RWPE2 (cell line): ENCODE measurements around the gene ABCC8.

ENCODE experiments used
- ATAC-seq: fragments of 200-7000 bp; cut with Tn5 transposase; 3 replicates; pipeline ENCODE4 v1.9.1; 2021; ENCODE audit warnings: low read depth
- DNase-seq: peaks from one replicate; pipeline ENCODE4 v3.0.0-alpha.2; 2020; ENCODE audit warnings: low spot score
- H3K27ac ChIP-seq: fragments of 450-650 bp; 2 replicates; pipeline ENCODE4 v1.5.1; 2017; ENCODE audit warnings: mild to moderate bottlenecking; ENCODE audit not compliant: poor library complexity, severe bottlenecking
- H3K27me3 ChIP-seq: fragments of 250-450 bp; sonication (Bioruptor Pico); 2 replicates; pipeline ENCODE4 v1.5.1; 2021; ENCODE audit warnings: mild to moderate bottlenecking, moderate library complexity; ENCODE audit not compliant: insufficient read depth, poor library complexity, severe bottlenecking
- H3K36me3 ChIP-seq: fragments of 250-450 bp; sonication (Bioruptor Pico); 2 replicates; pipeline ENCODE4 v1.5.1; 2020; ENCODE audit warnings: low read depth, mild to moderate bottlenecking, moderate library complexity
- H3K4me1 ChIP-seq: fragments of 250-450 bp; sonication (Bioruptor Pico); 2 replicates; pipeline ENCODE4 v1.5.1; 2021; ENCODE audit warnings: mild to moderate bottlenecking, moderate library complexity; ENCODE audit not compliant: insufficient read depth, poor library complexity, severe bottlenecking
- H3K4me3 ChIP-seq: fragments of 250-450 bp; sonication (Bioruptor Pico); 2 replicates; pipeline ENCODE4 v1.5.1; 2021; ENCODE audit warnings: mild to moderate bottlenecking, moderate library complexity; ENCODE audit not compliant: severe bottlenecking
- H3K9me3 ChIP-seq: fragments of 250-450 bp; sonication (Bioruptor Pico); 2 replicates; pipeline ENCODE4 v1.5.1; 2021; ENCODE audit warnings: mild to moderate bottlenecking, moderate library complexity; ENCODE audit not compliant: severe bottlenecking
- TF ChIP-seq, protein P1 (sequence below): fragments of 450-650 bp; IDR thresholded peaks from one replicate; pipeline ENCODE4 v1.5.1; 2017; ENCODE audit warnings: mild to moderate bottlenecking, moderate library complexity; ENCODE audit not compliant: poor library complexity, severe bottlenecking

The ABCC8 gene

DNA sequence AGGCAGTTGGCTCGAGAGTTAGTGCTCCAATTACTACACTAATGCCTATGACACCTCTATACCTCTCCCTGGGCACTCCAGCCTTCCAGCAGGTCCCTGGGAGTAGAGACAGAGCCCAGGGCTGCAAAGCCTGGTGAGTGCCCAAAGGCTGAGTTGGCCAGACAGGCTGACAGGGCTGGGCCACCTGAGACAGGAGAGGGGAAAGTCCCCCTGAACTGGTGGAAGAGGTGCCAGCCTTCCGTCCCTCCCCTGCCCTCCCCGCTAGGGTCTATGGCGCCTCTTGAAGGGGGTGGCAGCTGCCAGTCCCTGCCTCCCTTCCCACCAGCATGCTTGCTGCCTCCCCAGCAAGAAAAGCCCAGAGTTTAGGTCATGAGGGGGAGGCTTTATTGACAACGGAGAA lies 91.2 kb downstream of the ABCC8 start:
- Histone ChIP-seq H3K27ac (no peak overlapping the region), H3K27me3 (no peaks in the 10 kb centered on the region), H3K36me3 (no peaks in the 10 kb centered on the region), H3K4me3 (no peak overlapping the region), H3K4me1 (no peaks in the 10 kb centered on the region), H3K9me3 (no peaks in the 10 kb centered on the region)
- TF ChIP-seq, protein P1, sequence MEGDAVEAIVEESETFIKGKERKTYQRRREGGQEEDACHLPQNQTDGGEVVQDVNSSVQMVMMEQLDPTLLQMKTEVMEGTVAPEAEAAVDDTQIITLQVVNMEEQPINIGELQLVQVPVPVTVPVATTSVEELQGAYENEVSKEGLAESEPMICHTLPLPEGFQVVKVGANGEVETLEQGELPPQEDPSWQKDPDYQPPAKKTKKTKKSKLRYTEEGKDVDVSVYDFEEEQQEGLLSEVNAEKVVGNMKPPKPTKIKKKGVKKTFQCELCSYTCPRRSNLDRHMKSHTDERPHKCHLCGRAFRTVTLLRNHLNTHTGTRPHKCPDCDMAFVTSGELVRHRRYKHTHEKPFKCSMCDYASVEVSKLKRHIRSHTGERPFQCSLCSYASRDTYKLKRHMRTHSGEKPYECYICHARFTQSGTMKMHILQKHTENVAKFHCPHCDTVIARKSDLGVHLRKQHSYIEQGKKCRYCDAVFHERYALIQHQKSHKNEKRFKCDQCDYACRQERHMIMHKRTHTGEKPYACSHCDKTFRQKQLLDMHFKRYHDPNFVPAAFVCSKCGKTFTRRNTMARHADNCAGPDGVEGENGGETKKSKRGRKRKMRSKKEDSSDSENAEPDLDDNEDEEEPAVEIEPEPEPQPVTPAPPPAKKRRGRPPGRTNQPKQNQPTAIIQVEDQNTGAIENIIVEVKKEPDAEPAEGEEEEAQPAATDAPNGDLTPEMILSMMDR, result no peak
- DNase-seq (no peak), ATAC-seq (no peak)

DNA sequence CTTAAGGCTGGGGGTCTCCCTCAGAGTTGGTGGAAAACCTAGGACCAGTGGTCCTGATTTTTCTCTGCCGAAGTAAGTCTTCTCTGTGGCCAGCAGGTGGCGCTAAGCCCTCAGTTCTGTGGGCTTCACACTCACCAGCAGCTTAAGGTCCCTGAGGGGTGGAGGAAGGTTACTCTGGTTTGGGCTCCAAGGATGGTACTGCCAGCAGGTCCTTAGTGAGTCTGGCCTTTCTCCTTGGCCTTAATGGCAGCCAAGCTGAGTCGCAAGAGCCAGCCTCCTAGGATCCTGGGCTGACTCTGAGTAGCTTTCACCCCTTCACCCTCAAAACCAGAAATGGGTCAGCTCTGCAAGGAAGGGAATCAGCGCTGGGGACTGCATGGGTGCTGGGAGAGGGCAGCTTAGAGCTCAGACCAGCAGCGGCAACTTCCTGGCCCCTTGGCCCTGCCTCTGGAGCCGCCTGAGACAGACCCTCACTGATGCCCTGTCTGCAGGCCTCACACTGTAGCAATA lies 92.6 kb downstream of the ABCC8 start:
- TF ChIP-seq, protein P1, result peak; percentile 88
- ATAC-seq, result peak; percentile 49
- H3K4me3 ChIP-seq, result no peak overlapping the region
- H3K4me1 ChIP-seq, result no peaks in the 10 kb centered on the region
- H3K36me3 ChIP-seq, result no peaks in the 10 kb centered on the region
- DNase-seq, result no peak
- H3K27me3 ChIP-seq, result no peaks in the 10 kb centered on the region
- no peaks in the 10 kb centered on the region for H3K9me3 ChIP-seq
- H3K27ac ChIP-seq, result no peak overlapping the region

DNA sequence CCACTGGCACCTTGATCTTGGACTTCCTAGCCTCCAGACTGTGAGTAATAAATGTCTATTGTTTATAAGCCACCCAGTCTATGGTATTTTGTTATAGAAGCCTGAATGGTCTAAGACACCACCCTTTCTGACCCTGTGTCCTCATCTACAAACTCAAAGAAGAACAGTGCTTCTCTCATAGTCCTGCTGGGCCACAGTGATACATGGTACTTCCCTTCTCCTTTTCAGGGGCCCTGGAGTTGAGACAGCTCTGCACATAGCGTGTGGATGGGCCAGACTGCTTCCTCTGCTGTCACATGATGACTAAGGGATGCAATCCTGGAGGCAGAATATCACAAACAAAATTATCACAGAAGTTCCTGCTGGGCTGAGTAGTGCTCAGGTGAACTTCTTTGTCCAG lies 93.2 kb downstream of the ABCC8 start:
- Histone ChIP-seq H3K9me3 (no peaks in the 10 kb centered on the region), H3K4me1 (no peaks in the 10 kb centered on the region), H3K4me3 (no peak overlapping the region), H3K36me3 (no peaks in the 10 kb centered on the region), H3K27me3 (no peaks in the 10 kb centered on the region), H3K27ac (no peak overlapping the region)
- ATAC-seq (no peak), DNase-seq (no peak)
- TF ChIP-seq, protein P1, result no peak

GRCh38 chr11:17382046-17382728 lies 94.5 kb downstream of the ABCC8 start:
- DNase-seq, result no peak
- no peaks in the 10 kb centered on the region for H3K4me1 ChIP-seq
- H3K27ac ChIP-seq, result no peak overlapping the region
- H3K36me3 ChIP-seq, result no peaks in the 10 kb centered on the region
- TF ChIP-seq, protein P1, result no peak
- ATAC-seq, result no peak
- H3K27me3 ChIP-seq, result no peaks in the 10 kb centered on the region
- no peak overlapping the region for H3K4me3 ChIP-seq
- no peaks in the 10 kb centered on the region for H3K9me3 ChIP-seq

- Histone ChIP-seq H3K36me3 (no peaks in the 10 kb centered on the region), H3K9me3 (no peaks in the 10 kb centered on the region), H3K4me3 (no peak overlapping the region), H3K27ac (no peak overlapping the region), H3K4me1 (no peaks in the 10 kb centered on the region), H3K27me3 (no peaks in the 10 kb centered on the region)
- ATAC-seq, result no peak
- DNase-seq, result no peak
- TF ChIP-seq, protein P1, result no peak
Observed at GRCh38 chr11:17381156-17381555, 95.5 kb downstream of the ABCC8 start.
